ENCODE results near the gene F13B.
"Not testable (repeated sequence)": the region's sequence is repeated elsewhere in the genome, so short reads cannot be mapped to it uniquely, and the experiment has no call there.

Gene F13B

DNA sequence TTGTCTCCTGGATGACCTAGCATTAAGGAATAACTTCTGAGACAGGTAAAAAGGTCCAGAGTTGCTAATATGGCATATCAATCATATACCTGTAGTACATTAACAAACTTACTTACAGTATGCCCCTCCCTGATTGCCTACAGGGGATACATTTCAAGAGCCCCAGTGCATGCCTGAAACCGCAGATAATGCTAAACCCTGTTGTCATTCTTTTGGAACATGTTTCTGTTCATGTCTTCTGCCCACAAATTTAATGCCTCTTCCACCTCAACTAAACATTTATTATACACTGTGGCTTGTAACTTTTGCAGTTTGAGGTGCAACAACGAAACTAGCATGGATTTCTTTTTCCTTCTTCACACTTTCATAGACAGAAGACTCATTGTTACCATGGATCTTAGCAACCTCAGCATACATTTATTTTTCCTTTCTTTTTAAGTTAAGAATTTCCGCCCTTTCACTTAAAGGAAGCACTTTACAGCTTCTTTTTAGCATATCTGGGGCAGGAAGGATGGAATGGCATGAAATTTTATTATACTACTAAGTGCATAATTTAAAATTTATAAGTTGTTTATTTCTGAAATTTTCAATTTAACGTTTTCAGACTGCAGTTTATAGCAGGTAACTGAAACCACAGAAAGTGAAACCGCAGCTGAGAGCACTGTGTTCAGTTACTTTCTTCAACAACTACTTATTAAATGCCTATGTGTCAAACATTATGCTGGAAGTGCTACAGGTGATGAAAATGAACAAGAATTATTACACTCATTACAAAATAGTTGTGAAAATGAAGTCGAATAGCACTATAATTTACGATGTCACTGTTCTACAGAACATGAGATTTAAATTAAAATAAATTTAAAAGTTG is 25.3 kb downstream of the F13B start:
- no peak for DNase-seq

DNA sequence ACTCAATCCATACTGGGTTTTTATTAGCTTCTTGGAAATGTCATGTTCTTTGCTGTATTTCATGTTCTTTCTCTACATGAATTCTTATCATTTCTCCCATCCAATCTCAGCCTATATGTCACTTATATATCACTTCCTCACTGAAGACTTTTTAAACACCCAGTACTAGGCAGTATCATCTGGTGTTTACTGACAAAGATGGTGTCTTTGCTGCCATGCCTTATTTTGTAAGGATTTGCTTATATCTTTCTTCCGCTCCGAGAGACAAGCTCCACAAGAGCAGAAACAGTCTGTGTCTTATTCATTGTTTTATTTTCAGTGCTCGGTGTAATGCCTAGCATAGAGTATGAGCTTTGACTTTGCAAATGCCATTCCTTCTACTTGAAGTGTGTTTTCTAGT is 30.2 kb downstream of the F13B start:
- no peak for DNase-seq

DNA sequence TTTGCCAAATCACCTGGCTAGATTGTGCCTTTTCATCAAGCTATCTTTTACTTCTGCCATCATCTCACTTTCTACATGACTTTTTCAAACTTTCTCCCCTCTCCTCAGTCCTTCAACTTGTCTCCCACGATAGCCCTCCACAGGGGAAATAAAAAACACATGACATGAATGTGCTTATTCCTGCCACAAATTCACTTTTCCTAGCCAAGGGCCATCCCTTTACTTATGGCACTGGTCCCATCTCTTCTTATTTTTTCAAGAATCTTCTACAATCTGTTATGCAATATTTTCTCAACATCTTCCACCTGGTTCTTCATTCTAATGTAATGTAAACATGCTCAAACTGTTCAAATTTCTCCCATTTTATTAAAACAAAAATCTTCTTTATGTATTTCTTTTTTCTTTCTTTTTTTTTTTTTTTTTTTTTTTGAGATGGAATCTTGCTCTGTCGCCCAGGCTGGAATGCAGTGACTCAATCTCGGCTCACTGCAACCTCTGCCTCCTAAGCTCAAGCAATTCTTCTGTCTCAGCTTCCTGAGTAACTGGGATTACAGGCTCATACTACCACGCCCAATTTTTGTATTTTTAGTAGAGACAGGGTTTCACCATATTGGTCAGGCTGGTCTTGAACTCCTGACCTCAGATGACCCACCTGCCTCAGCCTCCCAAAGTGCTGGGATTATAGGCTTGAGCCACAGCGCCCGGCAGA is 32.3 kb downstream of the F13B start:
- not testable (repeated sequence) for DNase-seq

DNA sequence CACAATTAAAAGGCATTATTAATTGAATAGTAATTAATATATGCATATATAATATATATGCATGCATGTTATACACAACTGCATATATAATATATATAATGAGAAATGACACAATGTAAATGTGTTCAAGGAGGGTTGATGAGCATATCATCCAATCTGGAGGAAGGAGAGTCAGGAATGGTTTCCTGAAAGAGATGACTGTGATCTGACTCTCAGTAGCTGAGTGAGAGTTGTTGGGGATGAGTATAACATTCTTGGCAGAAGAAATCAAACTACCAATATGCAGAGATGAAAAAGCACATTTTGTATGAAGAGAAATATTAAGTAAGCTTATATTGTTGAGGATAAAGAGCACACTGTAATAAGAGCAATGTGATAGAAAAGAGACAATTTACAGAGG is 37.3 kb downstream of the F13B start:
- no peak for DNase-seq

DNA sequence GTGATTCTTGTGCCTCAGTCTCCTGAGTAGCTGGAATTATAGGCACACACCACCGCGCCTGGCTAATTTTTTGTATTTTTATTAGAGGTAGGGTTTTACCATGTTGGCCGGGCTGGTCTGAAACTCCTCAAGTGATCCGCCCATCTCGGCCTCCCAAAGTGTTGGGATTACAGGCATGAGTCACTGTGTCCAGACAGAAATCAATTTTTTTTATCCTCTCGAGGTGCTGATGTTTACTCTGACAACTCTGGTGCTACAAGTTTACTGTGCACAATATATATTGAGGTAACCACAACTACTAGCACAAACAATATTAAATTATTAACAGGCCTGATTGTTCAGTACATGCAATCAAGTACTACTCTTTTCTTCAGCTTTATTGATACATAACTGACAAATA is 39.7 kb downstream of the F13B start:
- no peak for DNase-seq

DNA sequence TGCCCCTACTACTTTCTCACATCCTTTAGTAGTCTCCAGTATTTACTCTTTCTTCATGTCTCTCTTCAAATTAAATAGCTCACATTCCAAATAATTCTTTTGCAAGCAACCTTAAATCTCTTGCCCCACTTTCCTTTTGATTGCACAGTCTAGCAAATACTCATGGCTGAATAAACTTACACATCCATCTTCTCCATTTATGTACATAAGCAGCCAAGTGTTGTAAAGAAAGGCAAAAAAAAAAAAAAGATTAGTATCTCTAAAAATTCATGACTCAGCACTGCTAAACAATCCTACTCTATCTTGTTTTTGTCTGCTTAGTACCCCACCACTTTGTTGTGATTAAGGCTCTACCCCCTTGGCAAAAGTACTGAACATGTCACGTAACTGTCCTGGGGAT is 42.6 kb downstream of the F13B start:
- no peak for DNase-seq

DNA sequence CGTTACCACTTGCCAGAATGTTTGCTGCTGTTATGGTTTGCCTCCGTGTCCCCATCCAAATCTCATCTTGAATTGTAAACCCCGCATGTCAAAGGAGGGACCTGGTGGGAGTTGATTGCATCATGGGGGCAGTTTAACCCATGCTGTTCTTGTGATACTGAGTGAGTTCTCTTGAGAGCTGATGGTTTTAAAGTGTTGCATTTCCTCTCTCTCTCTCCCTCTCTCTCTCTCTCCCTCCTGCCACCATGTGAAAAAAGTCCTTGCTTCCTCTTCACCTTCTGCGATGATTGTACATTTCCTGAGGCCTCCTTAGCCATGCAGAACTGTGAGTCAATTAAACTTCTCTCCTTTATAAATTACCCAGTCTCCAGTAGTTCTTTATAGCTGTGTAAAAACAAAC is 45.3 kb downstream of the F13B start:
- no peak for DNase-seq

DNA sequence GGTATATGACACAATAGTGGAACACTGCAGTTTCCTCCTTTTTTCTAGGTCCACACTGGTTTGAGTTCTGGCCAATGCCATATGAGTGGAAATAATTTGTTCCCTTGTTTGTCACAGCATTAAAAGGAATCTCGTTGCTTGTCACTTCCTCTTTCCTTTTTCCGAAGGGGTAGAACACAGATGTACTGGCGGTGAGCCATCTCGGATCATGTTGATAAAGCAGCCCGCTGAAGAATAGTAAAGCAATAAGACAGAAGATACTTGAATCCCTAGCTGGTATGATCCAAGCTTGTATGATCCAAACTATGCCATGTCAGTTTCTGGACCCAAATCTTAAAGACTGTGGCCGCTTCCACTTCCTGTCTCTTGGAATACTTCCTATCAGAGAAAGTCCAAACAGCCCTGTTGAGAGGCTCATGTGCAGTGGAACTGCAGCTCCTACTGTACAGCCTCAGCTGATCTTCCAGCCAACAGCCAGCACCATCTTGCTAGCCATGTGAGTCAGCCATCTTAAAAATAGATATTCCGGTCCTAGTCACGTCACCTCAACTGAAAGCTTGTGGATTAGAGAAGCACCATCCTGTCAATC is 49.4 kb downstream of the F13B start:
- DNase-seq, result no peak

DNA sequence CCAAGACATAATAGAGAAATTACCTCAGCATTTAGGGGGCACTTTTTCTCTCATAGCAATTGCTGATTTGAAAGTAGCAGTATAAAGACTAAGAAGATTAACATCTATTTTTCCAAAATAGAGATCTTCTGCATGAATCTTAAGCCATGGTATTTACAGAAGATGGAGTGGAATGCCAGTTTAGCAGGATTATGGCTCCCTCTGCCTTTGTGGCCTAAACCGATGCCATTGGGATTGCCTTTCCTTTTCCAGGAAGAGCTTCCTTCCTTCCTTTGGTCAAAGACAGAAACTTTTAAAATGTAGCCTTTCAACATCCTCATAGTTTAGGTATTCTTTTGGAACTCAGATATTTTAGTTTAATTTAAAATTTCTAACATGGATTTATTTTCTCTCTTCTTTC is 50.3 kb downstream of the F13B start:
- no peak for DNase-seq

DNA sequence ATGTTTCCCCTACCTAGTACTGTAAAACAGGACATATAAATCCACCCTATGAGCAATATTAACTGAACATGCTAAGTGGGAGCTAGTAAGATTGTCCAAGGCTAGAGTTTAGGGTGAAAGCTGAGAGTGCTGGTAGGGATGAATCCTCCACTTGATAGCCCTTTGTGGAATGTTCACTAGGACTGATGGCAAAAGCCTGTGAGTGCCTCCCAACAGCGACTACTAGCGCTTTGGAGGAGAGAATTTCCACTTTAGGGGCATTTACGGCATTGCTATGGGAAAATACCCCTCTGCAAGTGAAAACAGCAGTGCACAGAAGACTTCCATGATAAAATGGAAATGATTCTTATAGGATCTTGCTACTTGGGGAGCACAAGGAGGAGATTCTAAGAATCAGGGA is 53.8 kb downstream of the F13B start:
- DNase-seq, result no peak

DNA sequence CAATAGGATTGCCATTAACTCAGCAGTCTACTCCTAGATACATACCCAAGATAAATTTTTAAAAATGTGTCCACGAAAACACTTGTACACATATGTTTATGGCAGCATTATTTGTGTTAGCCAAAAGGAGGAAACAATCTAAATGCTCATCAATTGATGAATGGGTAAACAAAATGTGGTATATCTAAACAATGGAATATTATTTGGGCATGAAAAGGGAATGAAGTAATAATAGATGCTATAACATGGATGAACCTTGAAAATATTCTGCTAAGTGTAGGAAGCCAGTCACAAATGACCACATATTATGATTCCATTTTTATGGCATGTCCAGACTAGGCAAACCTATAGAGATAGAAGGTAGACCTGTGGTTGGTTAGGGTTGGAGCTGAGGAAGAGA is 55.4 kb downstream of the F13B start:
- no peak for DNase-seq

DNA sequence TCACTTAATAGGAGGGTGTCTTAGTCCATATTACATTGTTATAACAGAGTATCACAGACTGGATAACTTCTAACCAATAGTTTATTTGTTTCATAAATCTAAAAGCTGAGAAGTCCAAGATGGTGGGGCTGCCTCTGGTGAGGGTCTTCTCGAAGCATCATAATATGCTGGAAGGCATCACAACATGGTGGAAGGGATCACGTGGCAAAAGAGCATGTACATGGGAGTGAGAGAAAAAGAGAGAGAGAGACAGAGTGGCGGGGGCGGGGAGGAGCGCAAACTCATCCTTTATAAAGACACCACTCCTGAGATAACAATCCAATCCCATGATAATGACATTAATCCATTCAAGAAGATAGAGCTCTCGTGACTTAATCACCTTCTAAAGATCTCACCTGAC is 58.2 kb downstream of the F13B start:
- no peak for DNase-seq

DNA sequence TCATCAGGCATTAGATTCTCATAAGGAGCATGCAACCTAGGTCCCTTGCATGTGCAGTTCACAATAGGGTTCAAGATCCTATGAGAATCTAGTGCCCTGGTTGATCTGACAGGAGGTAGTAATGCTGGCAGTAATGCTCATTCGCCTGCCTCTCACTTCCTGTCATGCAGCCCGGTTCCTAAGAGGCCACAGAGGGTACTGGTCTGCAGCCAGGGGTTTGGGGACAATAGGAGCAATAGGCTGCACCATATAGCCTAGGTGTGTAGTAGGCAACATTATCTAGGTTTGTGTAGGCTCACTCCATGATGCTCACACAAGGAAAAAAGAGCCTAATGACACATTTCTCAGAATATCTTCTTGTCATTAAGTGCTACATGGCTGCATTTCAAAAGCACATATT is 63.9 kb downstream of the F13B start:
- no peak for DNase-seq

DNA sequence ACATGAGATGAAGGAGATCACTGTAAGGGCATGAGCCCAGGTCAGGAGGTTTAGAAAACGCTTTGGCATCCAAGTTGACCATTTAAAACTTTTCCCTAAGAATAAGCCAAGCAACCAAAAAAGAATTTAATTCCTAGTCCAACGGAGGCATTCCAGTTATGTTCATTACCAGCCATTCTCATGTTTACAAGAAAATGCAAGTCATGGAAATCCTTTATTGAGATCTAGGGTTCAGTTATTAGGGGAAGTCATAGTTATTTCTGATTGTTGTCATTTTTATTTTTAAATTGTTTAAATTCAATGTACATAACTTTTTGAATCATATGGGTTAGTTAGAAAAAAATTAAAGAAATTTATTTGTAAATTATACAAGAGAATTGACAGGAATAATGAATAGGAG is 65.2 kb downstream of the F13B start:
- DNase-seq, result no peak

DNA sequence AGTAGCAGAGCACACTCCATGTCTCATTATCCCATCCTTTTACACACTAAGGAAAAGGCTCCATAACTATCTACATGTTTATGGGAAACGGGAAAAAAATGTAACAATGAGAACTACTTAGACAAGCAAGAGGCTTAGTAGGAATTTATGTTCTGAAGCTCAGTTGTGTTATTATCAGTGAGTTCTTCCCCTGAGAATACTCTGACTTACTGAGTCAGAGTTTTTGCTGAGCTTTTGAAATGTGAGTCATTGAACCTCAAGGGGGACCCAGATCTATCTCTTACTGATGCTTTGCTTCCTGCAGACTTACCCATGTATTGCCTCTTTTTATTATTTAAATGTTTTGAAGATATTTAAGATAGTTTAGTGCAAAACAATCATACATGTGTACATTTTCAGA is 69.6 kb downstream of the F13B start:
- DNase-seq, result no peak

DNA sequence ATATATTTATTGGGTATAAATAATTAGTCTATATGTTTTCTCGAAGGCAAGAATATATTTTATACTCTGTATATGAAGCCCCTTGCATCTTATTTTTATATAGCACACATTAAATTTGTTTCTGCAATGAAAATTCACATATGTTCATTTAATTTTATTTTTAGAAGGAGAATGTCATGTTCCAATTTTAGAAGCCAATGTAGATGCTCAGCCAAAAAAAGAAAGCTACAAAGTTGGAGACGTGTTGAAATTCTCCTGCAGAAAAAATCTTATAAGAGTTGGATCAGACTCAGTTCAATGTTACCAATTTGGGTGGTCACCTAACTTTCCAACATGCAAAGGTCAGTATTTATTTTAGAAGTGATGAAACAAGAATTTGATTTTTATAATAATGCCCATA is 73.1 kb downstream of the F13B start:
- DNase-seq, result no peak

DNA sequence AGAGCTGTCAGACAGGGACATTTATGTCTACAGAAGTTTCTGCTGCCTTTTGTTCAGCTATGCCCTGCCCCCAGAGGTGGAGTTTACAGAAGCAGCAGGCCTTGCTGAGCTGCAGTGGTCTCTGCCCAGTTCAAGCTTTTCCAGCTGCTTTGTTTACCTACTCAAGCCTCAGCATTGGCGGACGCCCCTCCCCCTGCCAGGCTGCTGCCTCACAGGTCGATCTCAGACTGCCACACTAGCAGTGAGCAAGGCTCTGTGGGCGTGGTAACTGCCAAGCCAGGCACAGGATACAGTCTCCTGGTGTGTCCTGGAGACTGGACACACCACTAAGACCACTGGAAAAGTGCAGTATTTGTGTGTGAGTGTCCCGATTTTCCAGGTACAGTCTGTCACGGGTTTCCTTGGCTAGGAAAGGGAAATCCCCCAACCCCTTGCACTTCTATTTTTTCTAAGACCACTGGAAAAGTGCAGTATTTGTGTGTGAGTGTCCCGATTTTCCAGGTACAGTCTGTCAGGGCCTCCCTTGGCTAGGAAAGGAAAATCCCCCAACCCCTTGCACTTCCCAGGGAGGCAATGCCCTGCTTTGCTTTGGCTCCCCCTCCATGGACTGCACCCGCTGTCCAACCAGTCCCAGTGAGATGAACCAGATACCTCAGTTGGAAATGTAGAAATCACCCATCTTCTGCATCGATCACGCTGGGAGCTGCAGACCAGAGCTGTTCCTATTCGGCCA is 75.0 kb downstream of the F13B start:
- not testable (repeated sequence) for DNase-seq

All from SIG-M5 (cell line).